ENCODE results near the gene EML4. TPM values are rescaled to one million over a fixed set of nuclear protein-coding genes. Genes with fewer than 3 reads are reported as not detected.
"Not testable (repeated sequence)": the region's sequence is repeated elsewhere in the genome, so short reads cannot be mapped to it uniquely, and the experiment has no call there.

The EML4 gene
- total RNA-seq, 1 donor from 2014 or later = 7.9 TPM

DNA sequence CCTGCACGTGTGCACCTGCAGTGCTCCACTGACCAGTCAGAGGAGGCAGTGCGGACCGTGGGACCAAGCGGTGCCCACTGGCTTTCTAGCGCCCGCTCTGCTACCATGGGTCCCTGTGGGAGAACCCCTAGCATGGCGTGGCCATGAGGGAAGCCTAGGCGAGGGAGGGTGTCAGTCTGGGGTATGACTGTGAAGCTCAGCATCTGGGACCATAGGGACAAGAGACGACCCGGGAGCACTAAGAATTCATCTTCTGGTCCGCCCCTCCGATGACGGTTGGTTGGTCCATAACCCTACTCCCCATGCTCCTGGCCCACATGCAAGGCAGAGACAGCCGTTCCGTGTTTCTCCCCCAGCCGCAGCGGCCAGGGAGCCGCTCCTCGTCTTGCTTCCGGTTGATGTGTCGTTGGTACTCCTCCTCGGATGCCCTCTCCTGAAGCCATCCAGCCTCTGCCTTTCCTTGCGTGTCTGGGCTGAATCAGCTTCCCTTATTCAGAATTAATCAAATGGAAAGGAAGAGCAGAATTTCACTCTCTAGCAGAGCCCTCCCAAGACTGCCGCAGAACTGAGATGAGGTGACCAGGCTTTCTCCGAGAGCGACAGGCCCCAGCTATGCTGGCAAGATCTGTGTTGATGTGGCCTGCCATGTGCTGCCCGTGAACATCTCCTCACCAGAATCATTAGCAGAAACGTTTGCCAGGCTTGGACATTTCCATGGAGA lies 168.9 kb downstream of the EML4 start:
- intact Hi-C loops (cut with DNase I) = no loop called here
- no peak for DNase-seq (ENCODE audit: low spot score)

DNA sequence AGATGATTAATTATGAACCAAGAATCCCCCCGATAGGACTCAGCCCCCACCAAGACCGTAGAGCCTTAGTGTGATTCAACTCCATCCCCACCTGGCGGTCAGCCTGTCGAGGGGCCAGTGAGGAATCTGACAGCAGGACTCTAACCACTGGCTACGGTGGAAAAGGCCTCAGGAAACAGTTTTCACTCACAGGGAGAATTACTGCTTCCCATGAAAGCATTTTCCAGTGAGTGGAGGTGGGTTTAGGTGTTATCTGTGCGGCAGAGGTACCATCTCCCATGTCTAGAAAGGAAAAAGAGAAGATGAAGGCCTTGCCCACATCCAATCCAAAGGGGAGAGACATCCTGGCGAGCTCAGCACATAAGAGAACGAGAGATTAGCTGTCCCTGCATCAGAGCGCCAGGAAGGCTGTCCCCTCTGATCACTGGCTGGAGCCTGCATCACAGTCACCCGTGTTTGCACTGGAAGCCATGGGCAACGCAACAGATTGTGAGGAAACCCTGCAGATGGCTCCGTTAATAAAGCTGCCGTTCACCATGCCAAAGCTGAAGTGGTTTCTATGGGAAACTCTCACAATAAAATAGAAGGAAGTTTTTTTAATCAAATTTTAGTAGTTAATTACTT lies 169.5 kb downstream of the EML4 start:
- intact Hi-C loops (cut with DNase I) = no loop called here

DNA sequence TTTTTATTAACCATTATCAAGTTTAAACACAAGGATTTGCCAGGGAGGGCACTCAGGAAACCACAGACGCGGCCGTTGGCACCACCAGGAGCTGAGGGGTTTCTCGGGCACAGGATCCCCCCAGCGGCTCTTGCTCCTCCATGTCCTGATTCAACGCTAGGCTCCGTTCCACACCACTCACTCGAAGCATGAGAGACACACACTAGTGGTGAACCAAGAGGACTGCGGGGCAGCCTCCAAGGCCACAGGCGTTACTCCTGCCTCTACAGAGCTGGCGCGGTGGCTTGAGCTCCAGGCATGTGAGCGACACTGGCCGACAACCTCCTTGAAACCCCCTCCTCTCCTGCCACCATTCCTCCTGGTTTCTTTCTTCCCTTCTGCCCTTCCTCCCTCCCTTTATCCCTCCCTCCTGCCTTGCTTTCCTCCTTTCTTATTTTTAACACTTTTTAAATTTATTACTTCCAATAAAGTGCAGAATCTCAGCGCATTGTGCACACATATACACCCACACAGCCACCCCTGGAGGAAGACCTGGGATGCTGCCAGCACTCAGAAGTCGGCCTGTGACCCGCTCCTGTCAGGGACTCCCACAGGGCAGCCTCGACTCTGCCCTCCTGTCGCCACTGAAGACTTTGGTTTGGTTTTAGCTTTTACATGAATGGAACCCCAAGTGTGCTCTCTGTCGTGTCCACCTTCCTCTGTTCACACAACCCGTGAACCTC lies 170.2 kb downstream of the EML4 start:
- no peak for DNase-seq (ENCODE audit: low spot score)
- intact Hi-C loops (cut with DNase I) = no loop called here

More for the DNA sequence above, 169.5 kb downstream of the EML4 start:
- DNase-seq (ENCODE audit: low spot score) = no peak

DNA sequence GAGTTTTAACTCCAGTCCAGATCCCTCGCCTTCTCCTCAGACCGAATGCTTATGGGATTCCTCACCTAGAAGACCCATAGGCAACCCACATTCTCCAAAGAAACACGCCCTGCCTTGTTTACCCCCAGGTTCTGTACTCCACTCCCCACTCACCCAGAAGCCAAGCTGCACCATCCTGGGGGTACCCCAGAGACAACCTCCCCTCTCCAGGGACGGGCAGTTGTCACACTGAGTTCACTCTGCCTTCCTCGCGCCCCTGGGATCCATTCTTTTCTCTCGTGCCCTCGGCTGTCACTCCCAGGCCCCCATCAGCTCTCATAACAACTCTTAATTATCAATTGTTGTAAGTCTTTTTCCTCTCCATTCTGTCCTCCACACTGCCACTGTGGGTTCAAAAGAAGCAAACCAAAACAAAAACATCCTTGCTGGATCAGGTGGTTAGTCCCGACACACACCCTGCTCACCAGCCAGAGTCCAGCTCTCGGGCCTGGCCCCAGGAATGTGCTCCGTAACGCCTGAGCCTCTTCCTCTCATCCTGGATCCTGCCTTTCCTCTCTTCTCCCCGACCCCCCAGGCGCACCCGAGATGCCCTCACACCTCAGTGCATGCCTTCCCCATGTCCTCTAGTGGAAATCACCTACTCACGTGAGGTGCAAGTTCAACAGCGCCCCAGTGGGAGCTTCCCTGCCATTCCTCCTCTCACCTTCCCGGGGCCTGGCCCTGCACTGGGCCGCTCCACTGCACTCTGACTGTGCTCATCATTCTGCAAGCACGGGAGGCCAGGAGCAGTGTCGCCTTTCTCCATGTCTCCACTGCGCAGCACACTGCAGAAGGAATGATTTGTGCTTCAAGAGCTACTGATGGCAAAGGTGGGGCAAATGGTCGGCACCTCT lies 171.1 kb downstream of the EML4 start:
- intact Hi-C loops (cut with DNase I) = no loop called here
- no peak for DNase-seq (ENCODE audit: low spot score)

DNA sequence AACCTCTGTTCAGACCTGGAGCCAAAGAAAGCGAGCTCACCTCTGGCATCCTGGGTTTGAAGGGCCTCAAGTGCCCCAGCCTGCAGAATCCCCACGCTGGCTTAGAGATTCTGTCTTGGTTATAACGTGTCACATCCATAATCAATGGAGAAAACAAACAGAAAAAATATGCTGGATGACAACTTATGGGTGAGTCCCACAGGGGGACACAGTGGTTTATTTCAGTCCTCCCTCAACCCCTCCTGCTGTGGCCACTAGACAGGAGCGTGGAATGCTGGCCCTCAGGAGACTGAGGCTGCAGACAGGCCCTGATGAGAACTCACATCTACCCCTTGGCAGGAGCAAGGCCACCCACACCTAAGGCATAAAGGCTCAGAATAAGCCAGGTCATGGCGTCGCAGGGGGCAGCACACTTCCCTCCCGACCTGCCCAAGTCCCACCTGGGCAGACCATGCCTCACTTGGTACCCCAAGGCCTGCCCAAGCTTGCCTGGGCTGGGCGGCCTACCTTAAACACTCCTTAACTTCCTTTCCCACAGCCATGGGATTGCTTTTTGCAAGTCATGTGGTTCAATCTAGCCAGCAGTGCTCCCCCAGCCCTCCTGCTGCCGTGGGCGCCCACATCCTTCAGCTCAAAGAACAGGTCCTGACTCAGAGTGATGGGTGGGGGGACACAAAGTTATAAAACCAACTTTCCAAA lies 171.9 kb downstream of the EML4 start:
- intact Hi-C loops (cut with DNase I) = no loop called here
- no peak for DNase-seq (ENCODE audit: low spot score)

DNA sequence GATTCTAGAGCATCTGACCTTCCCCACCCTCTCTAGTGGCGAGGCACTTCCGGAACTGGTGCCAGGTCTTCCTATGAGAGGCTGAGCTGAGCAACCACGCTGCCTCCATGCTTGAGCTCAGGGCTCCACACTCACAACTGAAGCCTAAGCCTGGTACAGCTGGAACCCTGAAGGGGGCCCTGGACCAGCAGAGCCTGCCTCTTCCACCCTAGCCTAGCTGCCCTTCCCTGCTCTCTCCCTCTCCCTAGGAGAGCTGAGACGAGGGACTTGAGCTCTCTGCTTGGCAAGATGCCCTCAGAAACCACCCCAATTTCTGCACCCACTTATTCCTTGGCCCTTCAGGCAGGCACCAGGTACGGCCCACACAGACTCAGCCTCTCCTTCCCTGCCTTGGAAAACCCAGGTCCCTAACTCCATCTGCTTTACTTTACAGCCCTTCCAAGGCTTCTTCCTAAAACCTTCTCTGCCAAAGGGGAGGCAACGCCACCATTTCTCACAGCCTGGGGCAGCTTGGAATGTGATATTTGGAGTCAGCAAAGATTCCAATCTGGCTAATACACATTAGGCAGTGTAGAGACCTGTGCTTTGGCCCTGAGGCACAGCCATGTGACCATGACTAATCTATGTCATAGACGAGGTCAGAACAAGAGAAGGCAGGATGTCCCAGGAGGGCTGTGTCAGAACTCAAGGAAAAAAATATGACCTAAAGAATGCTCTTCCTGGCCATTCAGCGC lies 173.1 kb downstream of the EML4 start:
- intact Hi-C loops (cut with DNase I) = no loop called here
- no peak for DNase-seq (ENCODE audit: low spot score)

DNA sequence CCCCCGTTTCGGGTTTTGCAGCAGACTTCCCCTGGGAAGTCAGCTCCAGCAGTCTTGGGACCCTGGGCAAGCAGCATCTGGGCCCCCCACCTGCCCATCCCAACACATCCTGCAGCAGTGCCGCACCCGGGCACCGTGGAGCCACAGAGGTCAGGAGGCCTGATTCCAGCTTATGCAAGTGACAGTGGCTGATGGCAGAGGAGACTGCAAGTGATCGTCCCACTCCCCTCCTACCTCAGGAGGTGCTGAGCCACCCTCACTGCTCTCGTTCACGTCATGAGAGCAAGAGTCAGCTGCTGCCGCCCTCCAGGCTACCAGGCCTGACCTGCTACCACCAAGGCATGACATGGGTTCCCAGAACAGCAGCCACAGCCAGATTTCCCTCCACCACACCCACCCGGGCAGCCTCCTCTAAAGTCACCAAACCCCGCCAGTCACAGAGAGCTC lies 173.7 kb downstream of the EML4 start:
- intact Hi-C loops (cut with DNase I) = no loop called here

DNA sequence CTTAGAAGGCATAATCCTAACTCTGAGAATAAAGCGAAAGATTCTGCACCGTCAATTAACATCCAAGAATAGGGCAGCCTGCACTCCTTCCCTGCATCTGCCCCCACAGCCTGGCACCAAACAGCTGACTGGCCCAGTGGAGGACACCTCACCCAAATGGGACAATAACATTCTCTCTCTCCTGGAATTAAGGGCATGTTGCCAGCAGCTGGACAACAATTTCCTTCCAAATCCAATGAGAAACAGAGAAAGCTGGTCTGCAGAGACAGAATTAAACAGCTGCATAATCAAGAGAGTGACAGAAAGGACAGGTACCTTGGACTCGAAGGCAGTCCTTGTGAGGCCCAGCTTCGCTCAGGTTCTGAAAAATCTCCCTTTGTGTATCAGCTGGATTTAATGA lies 176.8 kb downstream of the EML4 start:
- intact Hi-C loops (cut with DNase I) = no loop called here
- no peak for DNase-seq (ENCODE audit: low spot score)

More for the DNA sequence above, 173.7 kb downstream of the EML4 start:
- DNase-seq (ENCODE audit: low spot score) = no peak

DNA sequence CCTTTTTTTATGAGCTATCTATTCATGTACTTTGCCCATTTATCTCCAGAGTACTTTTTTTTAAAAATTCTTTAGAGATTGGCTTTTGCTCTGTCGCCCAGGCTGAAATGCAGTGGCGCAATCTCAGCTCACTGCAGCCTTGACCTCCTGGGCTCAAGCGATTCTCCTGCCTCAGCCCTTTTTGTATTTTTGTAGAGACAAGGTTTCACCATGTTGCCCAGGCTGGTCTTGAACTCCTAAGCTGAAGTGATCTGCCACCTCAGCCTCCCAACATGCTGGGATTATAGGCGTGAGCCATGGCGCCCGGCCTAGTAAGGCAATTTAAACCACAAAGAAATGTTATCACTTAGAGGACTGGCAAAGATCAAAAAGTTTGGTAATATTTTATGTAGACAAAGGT lies 177.7 kb downstream of the EML4 start:
- DNase-seq (ENCODE audit: low spot score); intact Hi-C loops (cut with DNase I): not testable (repeated sequence)

DNA sequence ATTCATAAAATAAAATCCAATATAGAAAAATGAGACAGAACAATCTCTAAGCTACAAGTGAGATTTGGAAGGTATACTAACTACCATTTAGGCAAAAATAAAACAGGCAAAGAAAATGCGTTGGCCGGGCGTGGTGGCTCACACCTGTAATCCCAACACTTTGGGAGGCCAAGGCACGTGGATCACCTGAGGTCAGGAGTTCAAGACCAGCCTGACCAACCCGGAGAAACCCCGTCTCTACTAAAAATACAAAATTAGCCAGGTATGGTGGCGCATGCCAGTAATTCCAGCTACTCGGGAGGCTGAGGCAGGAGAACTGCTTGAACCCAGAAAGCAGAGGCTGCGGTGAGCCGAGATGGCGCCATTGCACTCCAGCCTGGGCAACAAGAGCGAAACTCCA lies 178.4 kb downstream of the EML4 start:
- intact Hi-C loops (cut with DNase I); DNase-seq (ENCODE audit: low spot score): not testable (repeated sequence)

DNA sequence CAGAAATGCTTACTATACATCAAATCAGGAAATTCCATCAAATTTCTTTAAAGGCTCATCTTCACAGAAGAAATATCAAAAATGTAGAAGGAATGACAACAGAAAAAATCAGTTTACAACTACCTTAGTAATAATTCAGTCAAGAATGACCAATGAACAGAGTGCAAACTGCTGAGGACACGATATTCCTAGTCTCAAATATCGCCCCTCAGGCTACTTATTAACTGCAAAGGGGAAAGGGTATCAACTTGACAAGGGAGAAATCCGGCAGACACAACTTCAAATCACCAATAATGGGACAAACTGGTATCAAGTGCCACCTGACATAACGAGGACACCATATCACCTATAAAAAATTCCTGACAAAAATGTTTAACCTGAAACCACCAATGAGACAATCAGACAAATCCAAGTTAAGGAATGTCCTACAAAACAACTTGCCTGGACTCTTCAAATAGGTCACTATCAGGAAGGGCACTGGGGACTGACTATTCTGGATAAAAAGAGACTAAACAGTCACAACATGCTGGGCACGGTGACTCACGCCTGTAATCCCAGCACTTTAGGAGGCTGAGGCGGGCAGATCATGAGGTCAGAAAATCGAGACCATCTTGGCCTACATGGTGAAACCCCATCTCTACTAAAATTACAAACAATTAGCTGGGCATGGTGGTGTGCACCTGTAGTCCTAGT lies 179.1 kb downstream of the EML4 start:
- no peak for DNase-seq (ENCODE audit: low spot score)
- intact Hi-C loops (cut with DNase I) = no loop called here

DNA sequence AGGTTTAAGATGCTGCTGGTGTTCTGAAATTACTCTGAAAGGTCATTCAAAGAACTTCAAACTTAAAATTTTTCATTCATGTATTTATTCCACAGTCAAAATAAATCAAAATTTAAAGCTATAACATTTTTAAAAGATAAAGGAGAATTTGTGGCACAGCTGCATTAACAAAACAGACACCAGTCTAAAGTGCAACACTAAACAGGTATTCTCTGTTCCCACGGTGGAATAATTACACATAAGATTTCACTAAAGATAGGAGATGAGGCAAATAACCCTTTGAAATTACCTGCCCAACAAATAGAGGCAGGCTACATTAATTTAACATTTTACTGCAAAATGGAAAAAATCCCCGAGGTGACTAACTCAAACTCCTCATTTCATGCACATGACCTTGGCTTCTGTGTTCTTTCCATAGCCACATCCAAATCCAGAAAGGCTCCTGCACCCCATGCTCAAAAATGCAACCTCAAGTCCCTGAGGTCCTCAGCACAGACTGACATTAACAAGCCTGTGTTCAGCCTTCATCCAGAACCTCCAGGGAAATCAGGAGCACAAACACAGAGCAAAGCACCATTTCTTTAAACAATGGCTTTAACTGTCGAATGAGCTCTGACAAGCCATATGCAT lies 181.4 kb downstream of the EML4 start:
- intact Hi-C loops (cut with DNase I) = no loop called here
- no peak for DNase-seq (ENCODE audit: low spot score)

DNA sequence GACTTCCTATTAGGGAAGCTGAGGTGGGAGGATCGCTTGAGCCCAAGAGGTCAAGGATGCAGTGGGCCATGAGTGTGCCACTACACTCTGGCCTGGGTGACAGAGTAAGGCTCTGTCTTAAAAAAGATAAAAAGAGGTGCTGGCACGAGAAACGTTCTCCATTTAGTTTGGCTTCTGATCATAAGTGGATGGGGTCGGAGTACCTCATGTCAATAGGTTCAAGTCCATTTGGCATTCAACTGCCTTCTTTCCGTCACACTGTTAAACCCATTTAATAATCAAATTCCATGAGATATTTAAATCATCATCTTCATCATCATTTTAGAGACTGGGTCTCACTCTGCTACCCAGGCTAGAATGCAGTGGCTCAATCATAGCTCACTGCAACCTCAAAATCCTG lies 182.7 kb downstream of the EML4 start:
- intact Hi-C loops (cut with DNase I) = no loop called here
- DNase-seq (ENCODE audit: low spot score) = no peak

DNA sequence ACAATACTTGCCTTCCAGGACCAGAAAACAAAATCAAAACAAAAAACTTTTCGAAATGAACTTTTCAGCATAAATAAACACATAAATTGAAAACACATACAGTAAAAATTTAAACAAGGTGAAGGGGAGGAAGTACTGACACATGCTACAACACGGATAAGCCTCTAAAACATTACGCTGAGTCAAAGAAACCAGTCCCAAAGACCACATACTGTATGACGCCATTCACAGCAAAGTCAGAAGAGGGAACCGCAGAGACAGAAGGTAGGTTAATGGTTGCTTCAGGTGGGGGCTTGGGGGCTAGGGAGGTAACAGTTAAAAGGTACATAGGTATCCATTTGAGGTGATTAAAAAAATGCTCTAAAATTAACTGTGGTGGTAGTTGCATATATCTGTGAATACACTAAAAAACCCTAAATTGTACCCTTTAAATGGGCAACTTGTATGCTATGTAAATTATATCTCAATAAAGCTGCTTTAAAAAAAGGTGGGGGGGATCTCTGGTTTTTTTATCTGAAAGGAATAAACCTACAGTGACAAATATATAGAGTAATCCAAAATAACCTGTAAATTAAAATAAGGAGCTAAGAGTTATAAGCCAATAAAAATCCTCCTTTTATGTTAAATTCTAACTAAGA lies 184.8 kb downstream of the EML4 start:
- intact Hi-C loops (cut with DNase I) = no loop called here
- no peak for DNase-seq (ENCODE audit: low spot score)

DNA sequence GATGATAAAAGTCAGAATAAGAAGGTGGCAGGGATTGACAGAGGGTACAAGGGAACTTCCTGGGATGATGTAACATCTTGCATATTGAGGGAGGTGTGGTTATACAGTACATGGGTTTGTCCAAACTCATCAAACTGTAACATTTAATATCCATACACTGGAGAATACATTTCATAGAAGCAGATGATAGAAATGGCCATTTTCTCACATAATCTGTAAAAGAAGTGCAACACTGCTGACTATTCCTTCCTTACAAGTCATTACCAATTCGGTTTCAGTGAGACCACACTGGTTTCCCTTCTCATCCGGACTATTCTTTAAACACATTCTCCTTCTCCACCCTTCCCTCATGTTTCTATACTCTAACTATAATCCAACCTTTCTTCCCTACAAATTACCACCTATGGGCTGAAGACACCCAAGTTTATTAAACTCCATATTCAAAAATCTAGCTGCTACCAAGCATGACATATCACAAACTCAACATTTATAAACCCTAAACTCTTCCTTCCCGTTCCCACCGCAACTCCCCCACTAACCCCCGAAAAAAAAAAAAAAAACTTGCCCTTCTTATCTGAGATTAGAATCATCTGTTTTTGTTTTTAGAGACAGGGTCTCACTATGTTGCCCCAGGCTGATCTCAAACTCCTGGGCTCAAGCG lies 190.3 kb downstream of the EML4 start:
- intact Hi-C loops (cut with DNase I) = no loop called here
- no peak for DNase-seq (ENCODE audit: low spot score)

DNA sequence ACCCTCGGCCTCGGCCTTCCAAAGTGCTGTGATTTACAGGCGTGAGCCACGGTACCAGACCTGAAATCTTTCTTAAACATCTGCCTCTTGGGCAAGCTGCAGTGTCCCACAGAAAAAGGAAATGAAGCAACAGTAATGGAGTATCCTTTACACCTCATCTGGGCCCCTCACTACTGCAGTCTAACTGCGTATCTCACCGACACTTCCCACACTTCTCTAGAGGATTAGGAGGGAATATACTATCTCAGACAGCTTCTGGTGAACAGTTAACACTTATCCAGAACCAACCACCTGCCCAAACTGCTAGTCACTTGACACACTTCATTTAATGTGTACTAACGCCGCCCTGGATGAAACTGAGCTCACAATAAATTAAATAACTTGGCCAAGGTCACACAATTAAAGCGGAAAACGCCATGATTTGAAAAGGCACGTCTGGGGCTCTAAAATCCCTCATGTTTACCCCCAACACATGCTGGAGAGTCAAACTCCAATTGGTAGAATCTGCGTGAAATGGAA lies 190.9 kb downstream of the EML4 start:
- no peak for DNase-seq (ENCODE audit: low spot score)
- intact Hi-C loops (cut with DNase I) = loop anchor here (2.0 kb wide), 1 partner anchor 263 kb away; no protein-coding TSS in a partner anchor
